Measurements from ENCODE around the gene TSPAN18.

The TSPAN18 gene

GRCh38 chr11:44931466-44931865 is 204.7 kb downstream of the TSPAN18 start:
- no peak for DNase-seq

DNA sequence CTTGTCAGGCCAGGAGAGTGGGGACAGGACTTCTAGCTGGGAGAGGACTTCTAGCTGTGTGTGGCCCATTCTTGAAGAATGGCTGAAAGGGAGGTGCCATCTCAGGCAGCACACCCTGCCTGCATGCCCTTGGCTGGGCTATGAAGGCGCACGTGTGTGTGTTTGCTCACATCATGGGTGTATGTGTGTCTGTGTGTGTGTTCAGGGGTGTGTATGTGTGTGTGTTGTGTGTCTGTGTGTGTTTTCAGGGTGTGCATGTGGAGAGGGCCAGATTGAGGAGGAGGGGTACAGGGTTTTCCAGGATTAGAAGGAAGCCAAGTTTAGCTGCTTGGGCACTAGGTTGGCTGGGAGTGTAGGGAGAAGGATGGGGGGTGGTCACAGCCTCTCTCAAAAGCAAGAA is 207.3 kb downstream of the TSPAN18 start:
- DNase-seq = no peak

GRCh38 chr11:44934735-44935250 is 208.0 kb downstream of the TSPAN18 start:
- no peak for DNase-seq

- DNase-seq = peak; percentile 89
Measured at GRCh38 chr11:44936525-44936924, 209.8 kb downstream of the TSPAN18 start.

DNA sequence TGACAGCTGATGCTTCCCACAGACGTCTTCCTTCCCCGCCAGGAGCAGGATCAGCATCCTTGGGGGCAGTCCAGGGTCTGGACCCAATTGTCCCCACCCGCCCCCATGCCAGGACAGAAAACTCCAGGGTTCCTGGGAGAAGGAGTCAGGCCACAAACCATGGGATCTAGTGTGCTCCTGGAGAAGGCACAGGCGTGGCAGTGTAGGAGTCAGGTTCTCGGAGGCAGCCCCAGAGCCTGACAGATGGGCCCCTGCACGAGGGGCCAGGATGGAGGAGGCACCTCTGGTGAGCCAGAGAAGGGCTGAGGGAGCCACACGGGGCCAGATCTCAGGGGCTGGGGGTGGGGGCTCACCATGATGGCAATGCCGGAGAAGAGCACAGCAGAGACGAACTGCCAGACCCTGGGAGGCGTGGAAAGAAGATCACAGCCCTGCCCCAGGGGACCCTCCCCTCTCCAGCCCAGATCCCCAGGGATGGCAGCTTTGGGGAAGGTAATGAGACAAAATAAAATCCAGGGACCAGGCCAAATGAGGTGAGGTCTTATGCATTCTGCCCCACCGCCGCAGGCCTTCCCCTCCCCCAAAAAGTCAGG is 210.3 kb downstream of the TSPAN18 start:
- no peak for DNase-seq

GRCh38 chr11:44938066-44938691 is 211.4 kb downstream of the TSPAN18 start:
- DNase-seq = no peak

DNA sequence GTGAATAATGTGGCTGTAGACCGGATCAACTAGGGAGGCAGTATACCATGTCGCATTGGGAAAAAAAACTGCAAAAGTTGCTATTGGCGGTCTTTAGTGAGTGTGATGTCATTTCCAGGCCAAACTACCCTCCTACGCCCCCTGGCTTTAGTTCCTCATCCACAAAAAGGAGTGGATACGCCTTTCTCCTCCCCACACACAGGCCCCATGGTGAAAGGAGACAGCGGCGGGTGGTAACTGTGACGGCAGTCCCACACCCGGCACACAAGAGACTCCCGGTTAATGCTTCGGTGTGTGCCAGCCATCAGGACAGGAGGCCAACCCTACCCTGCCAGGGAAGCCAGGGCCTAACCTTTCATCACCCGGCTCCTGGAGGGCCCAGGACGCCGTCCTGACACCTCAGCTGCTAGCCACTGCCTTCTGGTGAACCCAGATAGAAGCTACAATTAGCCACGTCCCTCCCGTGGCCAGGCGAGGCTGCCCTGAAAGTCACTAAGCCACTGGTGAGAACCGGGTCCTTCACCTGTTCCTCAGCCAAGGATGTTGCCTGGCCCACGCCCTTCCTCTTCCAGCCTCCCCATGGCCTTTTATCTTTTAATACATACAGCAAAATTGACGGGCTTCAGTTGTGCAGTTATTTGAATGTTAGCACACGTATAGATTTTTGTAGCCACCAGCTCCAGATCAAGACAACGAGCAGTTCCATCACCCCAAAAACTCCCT is 213.1 kb downstream of the TSPAN18 start:
- DNase-seq = no peak

DNA sequence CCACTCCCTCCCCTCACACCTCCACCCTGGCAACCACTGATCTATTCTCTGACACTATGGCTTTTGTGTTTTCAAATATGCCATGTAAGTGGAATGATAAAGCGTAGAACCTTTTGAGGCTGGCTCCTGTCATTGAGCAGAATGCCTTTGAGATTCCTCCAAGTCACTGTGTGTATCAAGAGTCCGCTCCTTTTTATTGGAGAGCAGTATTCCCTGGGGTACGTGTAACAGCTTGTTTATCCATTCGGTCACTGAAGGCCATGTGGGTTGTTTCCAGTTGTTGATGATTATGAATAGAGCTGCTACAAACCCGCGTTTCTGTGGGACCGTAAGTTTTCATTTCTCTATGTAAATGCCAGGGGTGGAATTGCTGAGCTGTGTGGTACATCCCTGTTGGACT is 213.6 kb downstream of the TSPAN18 start:
- DNase-seq = no peak

GRCh38 chr11:44940835-44941234 is 214.1 kb downstream of the TSPAN18 start:
- no peak for DNase-seq

- no peak for DNase-seq
Measured at GRCh38 chr11:44941259-44942021, 214.7 kb downstream of the TSPAN18 start.

DNA sequence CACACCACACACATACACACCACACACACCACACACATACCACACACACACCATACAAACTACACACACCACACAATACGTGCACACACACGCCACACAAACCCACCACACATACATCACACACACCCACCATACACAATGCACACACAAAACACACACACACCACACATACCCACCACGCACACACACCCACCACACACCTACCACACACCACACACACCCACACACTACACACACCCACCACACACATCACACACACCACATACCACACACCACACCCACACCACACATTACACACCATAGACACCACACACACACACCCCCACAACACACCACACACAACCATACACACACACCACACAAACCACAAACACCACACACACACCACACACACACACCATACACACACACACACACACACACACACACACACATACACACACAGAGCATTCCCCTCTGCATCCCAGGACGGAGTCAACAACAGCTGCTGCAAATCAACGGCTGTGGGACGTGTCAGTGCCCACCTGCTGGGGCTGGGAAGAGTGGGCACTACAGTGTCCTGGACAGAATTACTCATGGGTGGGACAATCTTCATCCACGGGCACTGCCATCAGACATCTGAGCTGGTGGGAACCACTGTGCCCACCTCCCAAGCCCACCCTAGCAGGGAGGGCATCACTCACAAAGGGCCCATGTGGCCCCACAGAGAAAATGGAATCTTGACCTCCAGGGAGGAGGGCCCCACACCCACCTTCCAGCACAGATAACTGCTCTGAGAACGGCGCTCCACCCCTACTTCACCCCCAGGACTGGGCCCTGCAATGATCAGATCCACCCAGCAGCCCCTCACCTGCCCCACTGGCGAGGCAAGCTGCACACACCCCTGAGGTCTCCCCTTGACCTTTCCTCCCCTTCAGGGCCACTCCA is 215.5 kb downstream of the TSPAN18 start:
- DNase-seq = no peak

DNA sequence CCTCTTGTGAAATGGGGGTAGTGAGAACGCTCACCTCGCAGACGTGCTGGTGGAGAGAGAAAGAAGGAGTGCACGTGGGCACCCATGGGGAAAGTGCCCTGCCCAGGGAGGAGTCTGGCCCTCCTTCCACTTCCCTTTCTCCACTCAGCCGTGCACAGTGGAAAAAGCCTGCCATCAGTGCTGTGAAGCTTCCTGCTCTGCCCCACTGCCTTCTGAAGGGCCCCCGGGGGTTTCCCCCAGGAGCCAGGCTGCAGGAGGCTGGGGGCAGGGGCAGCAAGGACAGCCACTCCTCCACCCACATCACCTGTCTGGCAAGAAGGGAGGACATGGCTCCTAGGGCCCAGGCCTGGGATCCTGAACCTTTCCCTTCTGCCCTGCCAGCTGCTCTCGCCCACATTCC is 216.4 kb downstream of the TSPAN18 start:
- peak; percentile 63 for DNase-seq

- no peak for DNase-seq
Measured at GRCh38 chr11:44943696-44944095, 216.9 kb downstream of the TSPAN18 start.

DNA sequence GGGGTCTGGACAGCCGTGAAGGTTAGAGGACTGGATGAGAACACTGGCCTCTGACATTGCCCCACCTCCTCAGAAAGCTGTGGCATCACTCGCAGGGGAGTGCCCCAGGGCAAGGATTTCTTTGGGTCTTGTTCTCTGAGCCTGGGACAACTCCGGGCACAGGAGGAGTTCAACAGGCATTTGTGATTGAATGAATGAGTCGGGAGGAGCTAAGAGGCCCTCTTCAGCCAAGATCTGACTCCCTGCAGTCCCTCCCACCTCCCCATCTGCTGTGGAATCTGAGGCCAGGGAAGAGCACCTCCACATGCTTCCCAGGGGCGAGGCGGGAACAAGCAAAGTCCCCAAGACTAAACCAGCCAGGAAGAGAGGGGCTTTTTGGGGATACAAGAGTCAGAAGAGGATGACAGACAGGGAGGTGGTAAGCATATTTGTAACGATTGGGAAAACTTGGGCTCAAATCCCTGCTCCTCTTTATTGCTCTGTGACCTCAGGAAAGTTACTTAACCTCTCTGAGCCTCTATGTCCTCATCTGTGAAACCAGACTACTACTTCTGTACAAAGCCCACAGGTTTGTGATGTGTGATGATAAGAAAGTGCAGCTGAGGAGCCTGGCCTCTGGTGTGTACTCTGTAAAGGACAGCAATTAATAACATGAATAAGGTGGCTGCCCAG is 217.6 kb downstream of the TSPAN18 start:
- DNase-seq = no peak

GRCh38 chr11:44944853-44945235 is 218.1 kb downstream of the TSPAN18 start:
- DNase-seq = no peak

- no peak for DNase-seq
Measured at GRCh38 chr11:44945666-44946065, 218.9 kb downstream of the TSPAN18 start.

DNA sequence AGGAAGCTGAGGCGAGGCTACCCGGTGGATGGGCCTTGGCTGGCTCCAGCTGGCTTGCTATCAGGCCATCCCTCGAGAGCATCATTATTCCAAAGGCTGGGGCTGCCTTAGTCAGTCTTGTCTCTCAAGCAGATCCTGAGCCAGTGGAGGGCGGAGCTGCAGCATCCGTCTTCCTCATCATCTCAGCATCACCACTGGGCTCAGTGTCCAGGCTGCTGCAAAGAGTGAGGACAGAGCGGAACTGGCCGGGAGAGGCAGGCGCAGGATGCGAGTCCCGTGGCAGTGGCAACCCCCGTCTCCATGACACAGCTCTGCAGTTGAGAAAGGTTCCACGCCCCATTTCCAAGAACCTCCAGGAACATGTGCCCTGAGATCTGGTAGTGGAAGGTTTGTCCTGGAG is 219.5 kb downstream of the TSPAN18 start:
- no peak for DNase-seq

DNA sequence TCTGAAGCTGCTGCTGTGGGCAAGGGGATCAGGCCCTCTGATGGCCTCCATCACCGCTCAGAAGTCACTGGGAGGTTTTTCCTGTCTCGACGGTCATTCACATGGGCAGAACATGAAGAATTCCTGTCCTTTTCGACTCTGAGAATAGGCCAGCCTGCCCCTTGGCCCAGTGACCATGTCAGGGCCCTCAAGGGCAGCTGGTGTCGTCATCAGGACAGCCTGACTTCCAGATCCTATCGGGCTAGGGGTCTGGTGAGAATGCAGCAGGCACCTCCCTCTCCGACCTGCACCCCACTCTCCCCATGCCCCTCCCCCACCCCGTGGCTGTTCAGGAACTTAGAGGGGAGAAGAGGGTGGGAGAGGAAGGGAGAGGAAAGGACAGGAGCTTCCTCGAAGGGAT is 220.4 kb downstream of the TSPAN18 start:
- DNase-seq = no peak

DNA sequence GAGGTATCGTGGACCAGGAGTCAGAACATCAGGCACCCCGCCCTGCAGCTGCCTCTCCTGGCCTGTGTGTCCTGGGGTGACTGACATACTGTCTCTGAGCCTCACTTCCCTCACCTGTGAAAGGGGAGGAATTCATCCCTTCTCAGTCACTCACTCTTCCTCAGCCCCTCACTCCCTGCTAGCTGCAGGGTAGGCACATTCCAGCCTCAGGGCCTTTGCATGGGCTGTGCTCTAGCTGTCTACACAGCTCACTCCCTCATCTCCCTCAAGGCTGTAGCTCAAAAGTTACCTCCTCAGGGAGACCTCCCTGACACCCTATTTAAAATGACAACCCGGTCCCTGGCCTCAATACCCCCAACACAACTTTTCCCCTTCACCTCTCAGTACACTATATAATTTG is 221.4 kb downstream of the TSPAN18 start:
- no peak for DNase-seq

GRCh38 chr11:44949160-44950030 is 222.6 kb downstream of the TSPAN18 start:
- DNase-seq = peak; percentile 45
